SHP77 (cell line): ENCODE data around the gene NPR2.

ENCODE experiments used
- DNase-seq, 2 experiments: peaks; one replicate each; lab custom pipeline; 2025; lab: John Stamatoyannopoulos, UW

NPR2 gene

DNA sequence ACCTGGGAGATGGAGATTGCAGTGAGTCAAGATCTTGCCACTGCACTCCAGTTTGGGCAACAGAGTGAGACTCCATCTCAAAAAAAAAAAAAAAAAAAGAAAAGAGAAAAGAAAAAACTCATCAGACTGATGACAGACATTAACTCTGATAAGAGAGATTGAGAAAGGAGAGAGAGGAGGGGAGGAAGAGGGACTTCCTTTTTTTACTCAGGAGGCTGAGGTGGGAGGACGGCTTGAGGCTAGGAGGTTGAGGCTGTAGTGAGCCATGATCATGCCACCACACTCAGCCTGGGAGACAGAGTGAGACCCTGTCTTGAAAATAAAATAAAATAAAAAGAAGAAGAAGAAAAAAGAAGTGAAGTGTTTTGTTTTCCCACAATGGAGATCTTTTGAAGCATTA lies 27.6 kb upstream of the NPR2 start:
- no peak for DNase-seq

DNA sequence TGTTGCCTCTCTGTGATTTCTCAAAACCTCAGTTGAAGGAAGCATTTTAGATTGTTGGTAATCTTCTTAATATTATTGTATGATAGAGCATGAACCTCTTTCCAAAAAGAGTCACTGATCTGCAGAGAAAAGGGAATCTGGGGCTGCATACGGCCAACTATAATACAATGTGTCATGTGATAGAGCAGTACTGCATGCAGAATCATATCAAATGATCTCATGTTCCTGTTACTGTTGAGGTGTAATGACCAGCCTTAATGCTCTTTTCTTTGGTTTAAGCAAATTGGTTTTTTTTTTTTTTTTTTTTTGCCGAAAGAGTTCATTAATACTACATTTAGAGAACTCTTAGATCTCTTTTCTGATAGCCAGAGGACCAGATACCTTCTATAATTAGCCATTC lies 24.4 kb upstream of the NPR2 start:
- DNase-seq, result no peak

DNA sequence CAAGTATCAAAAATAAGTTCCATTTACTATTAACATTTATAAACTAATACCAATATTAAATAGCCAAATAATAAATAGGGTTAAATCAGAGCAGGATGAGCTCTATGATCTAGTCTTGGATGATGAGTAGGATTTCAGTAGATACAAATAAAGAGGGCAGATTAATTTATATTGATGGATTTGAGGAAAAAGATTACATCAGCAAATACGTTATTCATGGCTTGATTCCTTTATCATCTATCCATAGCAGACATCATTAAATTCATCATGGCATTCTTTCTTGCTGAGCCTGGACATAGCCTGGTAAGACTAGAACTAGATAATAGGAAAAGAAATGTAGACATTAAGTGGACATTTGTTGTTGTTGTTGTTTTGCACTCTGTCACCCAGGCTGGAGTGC lies 23.9 kb upstream of the NPR2 start:
- no peak for DNase-seq

DNA sequence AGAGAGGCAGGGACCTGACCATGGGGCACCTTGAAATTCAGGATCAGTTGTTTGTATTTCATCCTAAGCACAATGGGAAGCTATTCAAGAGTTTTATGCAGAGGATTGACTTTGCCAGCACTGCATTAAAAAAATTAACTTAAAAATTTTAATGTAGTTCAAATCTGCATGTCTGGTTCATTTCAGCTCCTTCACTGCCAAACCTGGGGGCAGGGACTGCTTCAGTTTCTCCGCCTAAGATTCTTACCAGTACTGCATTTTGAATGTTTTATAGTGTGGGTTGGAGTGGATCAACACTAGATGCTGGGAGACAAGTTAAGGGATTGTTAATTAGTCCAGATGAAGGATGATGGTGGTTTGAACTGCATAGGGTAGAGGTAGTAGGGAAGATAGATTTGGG lies 21.6 kb upstream of the NPR2 start:
- DNase-seq, result no peak

DNA sequence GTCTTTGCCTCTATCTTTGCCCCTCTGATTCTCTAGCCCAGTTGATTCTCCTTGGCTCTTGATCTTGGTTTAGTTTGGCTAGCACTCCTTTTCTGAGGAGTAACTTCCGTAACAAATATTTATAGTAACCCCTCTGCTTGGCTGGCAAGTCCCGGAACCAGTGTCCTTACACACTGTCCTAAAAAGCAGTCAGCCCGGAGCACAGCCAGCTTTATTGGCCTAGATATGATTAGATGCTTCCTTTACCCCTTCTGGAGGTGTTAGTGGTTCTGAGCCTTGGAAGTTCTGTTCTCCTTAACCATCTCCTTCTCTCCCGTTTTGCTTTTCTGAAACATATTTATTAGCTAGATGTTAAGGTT lies 20.3 kb upstream of the NPR2 start:
- no peak for DNase-seq

DNA sequence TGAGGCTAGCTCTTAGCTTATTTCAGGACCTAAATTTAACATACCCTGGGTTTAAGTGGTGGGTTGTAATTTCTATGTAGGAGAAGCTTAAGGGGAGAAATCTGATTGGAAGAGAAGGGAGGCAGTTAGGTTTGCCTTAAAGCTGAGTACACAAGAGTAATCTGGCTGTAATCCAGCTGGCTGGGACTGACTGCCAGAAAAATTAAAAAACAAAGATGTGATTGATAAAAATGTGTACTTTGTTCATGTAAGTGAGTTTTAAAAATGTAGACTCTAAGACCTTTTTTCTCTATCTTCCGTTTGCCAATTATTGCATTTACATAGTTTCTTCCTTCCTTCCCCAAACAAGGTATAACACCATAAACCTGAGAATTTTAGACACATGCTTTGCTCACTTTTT lies 19.9 kb upstream of the NPR2 start:
- DNase-seq, result peak; percentile 35 to 73

DNA sequence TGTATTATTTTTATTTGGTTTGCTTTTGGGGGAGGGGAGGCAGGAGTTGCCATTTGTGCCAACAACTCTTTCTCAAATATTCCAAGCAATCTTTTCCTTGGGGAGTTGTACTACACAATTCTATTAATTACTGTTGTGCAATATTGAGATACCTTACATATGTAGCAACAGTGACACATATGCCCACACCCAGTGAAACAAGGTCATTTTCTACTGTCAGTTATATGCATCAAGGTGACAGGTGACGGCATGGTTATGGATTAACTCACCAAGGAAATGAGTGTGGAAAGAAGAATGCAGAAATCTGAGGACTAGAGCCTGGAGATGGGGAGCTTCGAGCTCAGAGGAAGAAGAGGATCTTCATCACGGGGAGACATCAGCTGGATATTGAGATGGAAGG lies 19.4 kb upstream of the NPR2 start:
- DNase-seq, result peak; percentile 18 to 33

DNA sequence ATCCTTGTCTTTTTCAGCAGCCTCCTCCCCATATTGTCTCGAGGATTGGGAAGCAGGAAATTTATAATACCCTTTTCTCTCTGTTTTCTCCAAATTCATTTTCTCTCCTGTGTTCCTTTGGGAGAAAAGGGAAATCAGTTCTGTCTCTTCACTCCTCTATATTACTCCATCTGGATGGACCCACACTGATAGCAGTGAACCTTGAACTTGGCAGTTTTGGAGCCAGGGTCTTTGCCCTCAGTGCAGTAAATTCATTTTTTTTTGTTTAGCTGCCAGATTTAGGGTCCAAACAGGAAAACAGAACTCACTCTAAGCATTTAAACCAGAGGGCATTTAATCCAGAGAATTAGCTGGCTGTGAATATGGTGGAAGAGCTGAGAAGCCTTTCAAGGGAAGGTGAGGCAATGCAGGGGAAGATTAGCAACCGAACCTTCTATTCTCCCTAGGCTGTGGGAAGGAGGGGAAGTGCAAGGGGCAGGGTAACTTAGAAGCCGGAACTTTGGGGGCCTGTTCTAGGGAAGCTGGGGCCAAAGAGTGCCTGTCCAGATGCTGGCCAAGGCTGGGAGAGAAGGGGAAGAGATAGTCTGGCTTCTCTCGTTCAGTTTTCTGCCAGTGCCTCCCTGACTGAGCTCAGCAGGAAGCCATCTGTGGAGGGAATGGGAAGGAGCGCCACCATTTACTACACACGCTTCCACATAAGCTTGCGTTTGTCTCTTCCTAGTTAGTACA lies 16.3 kb upstream of the NPR2 start:
- DNase-seq, result no peak

DNA sequence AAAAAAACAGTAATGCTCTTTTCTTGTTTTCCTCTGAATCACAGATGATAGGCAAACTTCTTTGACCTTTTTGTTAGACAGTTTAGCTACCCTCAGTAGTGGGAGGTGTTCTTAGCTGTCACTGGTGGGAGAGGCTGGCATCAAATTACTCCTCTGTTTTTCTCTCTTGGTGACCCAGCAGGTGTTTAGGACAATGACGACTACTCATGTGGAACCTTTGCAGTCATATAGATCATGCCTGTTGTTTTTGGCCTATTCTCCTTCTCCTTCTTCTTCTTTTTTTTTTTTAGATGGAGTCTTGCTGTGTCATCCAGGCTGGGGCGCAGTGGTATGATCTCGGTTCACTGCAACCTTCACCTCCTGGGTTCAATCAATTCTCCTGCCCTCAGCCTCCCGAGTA lies 15.4 kb upstream of the NPR2 start:
- DNase-seq, result peak; percentile 71 to 83

DNA sequence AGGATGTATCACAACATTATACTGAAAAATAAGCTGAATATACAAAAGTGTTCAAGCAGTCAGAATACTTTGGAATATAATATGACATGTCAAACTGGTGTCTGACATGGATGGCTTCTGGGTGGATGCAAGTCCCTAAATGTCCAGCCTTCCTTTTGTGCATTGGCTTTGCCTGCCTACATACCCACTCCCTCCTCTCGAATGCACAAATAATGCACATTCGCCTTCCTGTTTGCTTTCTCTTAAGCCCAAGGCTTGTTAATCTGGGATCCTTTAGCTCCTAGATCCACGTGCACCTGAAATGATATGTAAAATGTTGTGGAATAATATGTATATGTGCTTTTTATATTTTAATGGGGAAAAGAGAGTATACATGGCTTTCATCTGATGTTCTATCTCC lies 12.9 kb upstream of the NPR2 start:
- no peak for DNase-seq

DNA sequence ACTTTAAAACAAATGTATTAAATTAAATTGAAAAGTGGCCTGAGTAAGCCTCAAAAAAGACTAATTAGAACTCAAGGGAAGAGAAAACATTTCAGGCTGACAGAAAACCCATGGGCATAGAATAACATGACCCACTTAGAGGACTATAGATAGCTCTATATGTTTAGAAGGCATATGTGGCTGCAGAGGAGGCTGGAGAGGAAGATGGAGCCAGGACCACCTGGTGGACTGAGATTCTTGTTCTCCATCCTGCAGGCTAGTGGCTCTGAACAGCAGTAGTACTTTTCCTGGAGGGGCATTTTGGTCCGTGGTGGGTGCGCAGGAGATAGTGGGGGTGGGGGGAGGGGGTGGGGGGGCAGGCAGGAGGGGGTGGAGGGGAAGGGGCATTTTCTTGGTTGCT lies 10.3 kb upstream of the NPR2 start:
- DNase-seq, result no peak

DNA sequence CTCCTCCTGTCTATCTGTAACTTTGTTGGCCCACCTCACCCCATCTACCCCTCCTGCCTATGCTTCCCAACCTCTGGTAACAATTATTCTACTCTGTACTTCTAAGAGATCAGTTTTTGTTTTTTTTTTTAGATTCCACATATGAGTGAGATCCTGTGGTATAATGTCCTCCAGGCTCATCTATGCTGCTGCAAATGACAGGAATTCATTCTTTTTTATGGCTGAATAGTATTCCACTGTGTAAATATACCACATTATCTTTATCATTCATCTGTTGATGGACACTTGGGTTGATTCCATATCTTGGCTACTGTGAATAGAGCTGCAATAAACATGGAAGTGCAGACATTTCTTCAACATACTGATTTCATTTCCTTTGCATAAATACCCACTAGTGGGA lies 8.0 kb upstream of the NPR2 start:
- no peak for DNase-seq

DNA sequence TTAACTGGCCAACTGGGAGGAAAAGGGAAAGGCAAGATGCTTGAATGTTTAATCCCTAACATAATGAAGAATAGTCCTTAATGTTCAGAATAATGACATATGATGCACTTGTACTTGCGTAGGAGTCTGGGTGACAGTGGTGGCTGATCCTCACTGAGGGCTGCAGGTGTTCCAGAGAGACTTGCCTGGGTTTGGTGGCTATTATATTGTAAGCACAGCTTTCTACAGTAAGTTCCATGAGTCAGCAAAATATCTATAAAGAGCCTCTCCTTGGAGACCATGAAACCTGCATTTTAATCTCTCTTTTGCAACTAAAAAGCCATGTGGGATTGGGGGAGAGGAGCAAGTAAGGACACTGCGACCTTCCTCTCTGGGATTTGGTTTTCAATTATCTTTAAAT lies 1.9 kb upstream of the NPR2 start:
- no peak for DNase-seq

DNA sequence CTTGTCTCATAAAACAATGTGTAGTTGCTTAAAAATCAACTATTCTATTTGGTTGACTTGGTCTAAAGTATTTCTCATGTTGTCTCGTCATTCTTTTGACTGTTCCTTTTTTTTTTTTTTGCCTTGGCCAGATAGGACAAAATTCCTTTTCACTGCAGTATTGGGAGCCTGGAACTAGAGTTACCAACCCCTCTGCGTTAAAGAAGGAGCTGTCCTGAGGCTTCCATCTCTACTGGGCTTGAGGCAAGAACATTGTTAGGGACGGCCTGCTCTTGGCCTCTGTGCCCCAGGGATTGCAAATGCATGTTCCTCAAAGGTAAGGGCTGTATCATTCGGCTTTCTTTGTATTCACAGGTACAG lies 1.4 kb upstream of the NPR2 start:
- DNase-seq, result no peak

DNA sequence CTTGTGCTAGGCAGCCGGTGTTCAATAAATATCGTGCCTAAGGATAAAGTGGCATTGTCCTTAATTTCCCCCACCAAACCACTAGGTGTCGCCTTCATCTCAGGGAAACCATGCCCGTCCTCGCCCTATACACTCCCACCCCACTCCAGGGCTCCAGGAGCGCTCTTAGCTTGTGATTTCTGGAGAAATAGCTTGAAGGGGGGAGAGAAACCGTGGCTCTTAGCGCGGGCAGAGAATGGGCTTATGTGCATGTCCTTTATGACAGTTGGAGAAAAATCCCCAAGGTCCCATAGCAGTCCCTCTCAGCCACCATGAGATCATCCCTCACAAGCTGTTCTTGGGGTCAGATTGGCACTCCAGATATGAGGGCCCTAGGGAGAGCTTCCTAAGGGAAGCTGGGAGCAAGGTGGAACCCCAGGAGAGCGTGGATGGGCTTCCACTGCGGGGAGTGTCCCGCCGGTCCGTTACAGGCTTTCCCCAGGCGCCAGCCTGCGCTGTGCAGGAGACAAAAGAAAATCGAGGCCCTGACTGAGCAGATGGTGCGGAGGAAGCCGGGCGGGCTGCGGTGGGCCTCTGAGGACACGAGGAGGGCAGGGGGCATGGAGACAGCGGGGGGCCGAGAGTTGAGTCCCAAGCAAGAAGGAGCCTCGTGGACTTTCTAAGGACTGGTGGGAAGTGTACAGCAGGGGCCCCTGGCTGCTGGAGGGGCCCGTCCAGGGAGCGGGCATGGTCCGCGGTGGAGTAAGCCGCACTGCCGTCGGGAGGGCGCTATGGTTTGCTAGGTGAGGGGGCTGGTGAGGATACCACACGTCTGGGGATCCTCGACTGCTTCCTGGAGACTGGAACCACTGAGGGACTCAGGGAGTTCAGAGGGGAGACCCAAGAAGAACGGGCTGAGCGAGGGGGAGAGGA lies 750 bp upstream of the NPR2 start:
- DNase-seq, result peak; percentile 22 to 38

DNA sequence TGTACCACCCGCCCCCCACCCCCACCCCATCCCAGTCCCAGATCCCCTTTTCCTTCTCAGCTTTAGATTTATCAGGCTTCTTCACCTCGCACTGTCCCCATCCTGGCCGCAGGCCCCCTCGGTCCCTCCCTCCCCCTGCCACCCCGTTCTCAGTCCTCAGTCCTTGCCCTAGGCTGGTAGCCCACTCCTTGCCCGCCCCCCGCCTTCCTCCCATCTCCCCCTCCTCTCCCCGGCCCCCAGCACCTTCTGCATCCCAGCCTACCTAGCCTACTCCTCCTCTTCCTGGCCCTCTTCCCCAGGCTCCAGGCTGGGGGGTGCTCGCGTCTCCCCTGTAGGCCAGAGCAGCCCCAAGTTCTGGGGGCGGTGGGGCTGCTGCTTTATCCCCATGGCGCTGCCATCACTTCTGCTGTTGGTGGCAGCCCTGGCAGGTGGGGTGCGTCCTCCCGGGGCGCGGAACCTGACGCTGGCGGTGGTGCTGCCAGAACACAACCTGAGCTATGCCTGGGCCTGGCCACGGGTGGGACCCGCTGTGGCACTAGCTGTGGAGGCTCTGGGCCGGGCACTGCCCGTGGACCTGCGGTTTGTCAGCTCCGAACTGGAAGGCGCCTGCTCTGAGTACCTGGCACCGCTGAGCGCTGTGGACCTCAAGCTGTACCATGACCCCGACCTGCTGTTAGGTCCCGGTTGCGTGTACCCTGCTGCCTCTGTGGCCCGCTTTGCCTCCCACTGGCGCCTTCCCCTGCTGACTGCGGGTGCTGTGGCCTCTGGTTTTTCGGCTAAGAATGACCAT lies 828 bp downstream of the NPR2 start:
- no peak for DNase-seq

DNA sequence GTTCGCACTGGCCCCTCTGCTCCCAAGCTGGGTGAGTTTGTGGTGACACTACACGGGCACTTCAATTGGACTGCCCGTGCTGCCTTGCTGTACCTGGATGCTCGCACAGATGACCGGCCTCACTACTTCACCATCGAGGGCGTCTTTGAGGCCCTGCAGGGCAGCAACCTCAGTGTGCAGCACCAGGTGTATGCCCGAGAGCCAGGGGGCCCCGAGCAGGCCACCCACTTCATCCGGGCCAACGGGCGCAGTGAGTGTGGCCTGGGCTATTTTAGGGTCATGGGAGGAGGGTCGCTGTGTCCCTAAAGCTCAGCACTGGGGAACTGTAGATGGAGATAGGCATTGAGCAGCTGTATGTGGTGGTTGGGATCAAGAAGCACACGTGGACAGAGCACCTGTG lies 1.4 kb downstream of the NPR2 start:
- no peak for DNase-seq

DNA sequence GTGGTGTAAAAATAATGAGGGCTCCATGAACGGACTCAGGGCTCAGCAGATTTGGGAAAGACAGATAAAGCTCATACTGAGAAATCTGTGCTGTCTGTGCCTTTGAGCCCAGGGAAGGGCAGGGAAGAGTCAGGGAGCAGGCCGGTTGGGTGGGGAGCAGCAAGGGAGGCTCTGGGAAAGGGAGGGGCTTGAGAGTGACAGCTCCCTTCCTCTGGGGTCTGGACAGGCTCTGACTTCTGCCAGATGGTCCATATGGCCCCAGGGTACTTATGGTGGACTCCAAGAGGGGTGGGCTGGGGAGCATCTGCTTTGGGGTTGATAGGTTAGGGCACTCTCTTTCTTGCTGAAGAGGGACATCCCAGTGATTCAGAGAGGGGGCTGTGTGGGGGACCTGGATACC lies 2.1 kb downstream of the NPR2 start:
- DNase-seq, result no peak

DNA sequence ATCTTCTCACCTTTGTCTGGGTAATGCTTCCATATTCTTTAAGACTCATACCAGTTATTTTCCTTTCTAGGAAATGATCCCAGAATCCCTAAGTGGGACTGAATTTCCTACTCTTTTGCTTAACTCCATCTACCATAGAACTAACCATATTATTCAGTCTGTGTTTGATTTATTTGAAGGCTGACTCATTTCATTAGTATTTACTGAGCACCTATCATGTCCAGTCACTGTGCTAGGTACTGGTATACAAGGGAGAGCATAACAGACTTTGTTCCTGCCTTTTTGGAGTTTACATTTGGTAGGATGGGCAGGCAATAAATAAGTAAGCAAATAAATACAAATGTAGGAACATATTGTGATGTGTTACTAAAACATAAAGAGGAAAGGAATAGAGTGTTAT lies 4.3 kb downstream of the NPR2 start:
- DNase-seq, result no peak

DNA sequence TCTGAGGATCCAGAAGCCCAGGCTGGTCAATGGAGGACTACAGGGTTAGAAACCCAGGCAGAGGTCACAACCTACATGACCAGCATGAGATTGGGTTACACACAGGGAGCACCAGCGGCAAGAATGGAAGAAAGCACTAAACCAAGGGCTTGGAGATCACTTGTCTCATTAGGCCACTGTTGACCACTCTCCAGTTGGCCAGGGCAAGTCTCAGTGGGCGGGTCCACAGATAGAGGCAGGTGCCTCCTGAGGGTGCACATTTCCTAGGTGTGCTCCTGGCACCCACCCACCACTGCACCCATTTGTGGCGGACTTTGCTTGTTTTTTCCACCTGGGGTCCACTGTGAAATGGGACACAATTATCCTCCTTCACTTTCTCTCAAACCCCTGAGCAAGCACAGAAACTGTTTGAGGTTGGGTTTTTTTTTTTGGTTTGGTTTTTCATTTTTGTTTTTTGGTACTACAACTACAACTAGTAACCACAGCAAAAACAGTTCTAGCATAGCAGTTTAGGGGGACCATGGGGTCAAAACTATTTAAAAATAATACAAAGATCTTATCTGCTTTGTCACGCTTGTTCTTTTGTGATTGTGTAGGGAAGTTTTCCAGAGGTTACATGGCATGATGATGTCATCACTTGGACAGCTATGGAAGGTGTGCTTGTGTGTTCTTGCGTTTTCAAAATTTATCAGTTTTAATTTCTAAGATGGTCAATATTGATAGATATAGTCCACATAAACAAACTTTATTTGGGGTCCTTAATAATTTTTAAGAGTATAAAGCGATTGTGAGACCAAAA lies 6.1 kb downstream of the NPR2 start:
- no peak for DNase-seq

DNA sequence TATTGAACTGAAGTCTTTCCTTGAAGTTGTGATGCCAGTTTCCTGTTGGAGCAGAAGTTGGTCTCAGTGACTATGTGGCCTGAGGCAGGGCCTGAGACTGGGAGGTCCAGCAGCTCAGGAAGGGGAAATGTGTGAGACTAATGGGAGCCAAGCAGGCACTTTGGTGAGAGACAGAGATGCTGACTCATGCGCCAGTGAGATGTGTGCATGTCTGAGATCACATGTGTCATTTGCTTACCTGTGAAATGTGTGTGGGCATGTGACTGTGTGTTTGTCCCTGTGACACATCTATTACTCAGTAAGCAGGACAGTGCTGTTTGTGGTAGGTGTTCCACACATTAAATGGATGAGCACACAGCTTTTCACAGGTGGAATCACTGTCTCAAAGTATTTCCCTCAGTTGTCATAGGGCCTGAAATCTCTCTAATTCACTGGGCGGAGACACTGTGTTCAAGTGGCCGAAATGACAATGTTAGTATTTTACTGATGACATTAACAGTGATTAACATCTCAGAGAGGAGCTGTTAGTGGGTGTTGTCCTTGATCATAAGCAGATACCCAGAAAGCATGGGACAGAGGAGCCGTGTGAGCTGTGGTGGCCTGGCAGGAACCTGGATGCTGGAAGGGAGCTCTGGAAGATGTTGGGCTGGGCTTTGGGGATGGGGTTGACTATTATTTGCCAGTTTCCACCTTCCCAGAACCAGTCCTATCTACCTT lies 7.4 kb downstream of the NPR2 start:
- DNase-seq, result no peak
